Nephron (organoid): ENCODE data around the gene TRIP11.

Experiments
- H3K27ac Mint-ChIP-seq, 3 experiments: 2 replicates each; pipeline ENCODE4 v1.8.0; 2020; ENCODE audit warnings: mixed read lengths in 3 of 3, mild to moderate bottlenecking in 2 of 3, moderate library complexity in 1 of 3
- H3K27me3 Mint-ChIP-seq: 2 replicates; pipeline ENCODE4 v1.8.0; 2021; ENCODE audit warnings: low read depth, mild to moderate bottlenecking, moderate library complexity, mixed read lengths
- H3K36me3 Mint-ChIP-seq: 2 replicates; pipeline ENCODE4 v1.8.0; 2020; ENCODE audit warnings: low read depth, mixed read lengths
- H3K4me1 Mint-ChIP-seq: 2 replicates; pipeline ENCODE4 v1.8.0; 2020; ENCODE audit warnings: mixed read lengths
- H3K4me3 Mint-ChIP-seq, 3 experiments: 2 replicates each; pipeline ENCODE4 v1.8.0; 2020; ENCODE audit warnings: mild to moderate bottlenecking in 3 of 3, mixed read lengths in 3 of 3, moderate library complexity in 2 of 3
- H3K9me3 Mint-ChIP-seq: 2 replicates; pipeline ENCODE4 v1.8.0; 2020; ENCODE audit warnings: mixed read lengths
- CTCF ChIP-seq, 3 experiments: fragments of 200-600 bp; sonication (generic); IDR thresholded peaks; one replicate each; pipeline ENCODE4 v1.5.0; 2021; ENCODE audit warnings: antibody characterized with exemption in 3 of 3; ENCODE audit not compliant: unreplicated experiment in 3 of 3

TRIP11 gene

GRCh38 chr14:91985008-91985407 is 54.9 kb downstream of the TRIP11 start:
- H3K4me1 Mint-ChIP-seq, result peaks cover 37% of the 10 kb centered on the region
- peaks cover 78% of the 10 kb centered on the region for H3K36me3 Mint-ChIP-seq
- peak overlapping the region; percentile 74 to 93 (median 88) for H3K27ac Mint-ChIP-seq
- peak overlapping the region in 1 of 3 experiments; percentile 16 for H3K4me3 Mint-ChIP-seq
- TF ChIP-seq CTCF (IDR thresholded peaks at IDR 0.05; ENCODE audit: unreplicated experiment in 3 of 3), result no peak
- H3K9me3 Mint-ChIP-seq, result peaks cover 5% of the 10 kb centered on the region
- no peaks in the 10 kb centered on the region for H3K27me3 Mint-ChIP-seq

DNA sequence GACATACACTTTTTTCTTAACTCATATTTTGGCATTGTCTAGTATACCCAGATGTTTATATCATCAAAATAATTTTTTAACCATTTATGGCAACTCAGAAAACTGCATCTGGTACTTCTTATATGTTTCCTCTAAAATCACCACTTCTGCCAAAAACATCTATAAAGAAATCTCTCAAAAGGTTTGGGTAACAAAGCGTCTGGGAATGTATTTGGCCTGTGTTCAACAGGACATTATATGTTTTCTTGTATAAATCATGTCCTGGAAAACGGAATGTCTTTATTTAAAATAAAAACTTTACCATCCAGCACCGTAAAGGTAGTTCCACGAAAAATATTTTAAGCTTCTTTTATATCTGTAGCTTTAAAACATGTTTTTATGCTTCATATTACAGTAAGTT is 56.3 kb downstream of the TRIP11 start:
- Mint-ChIP-seq H3K4me3 (no peak overlapping the region), H3K9me3 (peaks cover 5% of the 10 kb centered on the region), H3K36me3 (peaks cover 71% of the 10 kb centered on the region), H3K4me1 (peaks cover 37% of the 10 kb centered on the region), H3K27me3 (no peaks in the 10 kb centered on the region), H3K27ac (peak overlapping the region; percentile 66 to 94 (median 88))
- no peak for TF ChIP-seq CTCF (IDR thresholded peaks at IDR 0.05; ENCODE audit: unreplicated experiment in 3 of 3)

DNA sequence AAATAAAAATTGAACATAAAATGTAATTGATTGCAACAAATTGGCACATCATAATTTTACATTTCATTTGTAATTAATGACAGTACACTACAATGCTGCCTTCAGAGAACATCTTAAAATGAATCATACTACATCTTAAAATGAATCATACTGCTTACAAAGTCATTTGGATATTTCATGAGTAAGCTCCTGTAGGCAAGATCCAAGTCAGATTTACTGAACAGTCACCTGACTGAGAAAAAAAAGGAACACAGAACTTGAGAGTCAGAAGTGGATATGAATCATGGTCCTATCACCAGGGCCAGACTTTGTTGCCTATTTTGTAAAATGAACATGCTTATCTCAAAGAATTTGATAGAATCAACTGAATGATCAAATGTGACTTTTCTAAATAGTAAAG is 59.7 kb downstream of the TRIP11 start:
- H3K9me3 Mint-ChIP-seq, result peaks cover 5% of the 10 kb centered on the region
- no peak overlapping the region for H3K4me3 Mint-ChIP-seq
- peaks cover 68% of the 10 kb centered on the region for H3K36me3 Mint-ChIP-seq
- H3K4me1 Mint-ChIP-seq, result peaks cover 27% of the 10 kb centered on the region
- no peak for TF ChIP-seq CTCF (IDR thresholded peaks at IDR 0.05; ENCODE audit: unreplicated experiment in 3 of 3)
- peak overlapping the region in 1 of 3 experiments; percentile 20 for H3K27ac Mint-ChIP-seq
- no peaks in the 10 kb centered on the region for H3K27me3 Mint-ChIP-seq

GRCh38 chr14:91977884-91978283 is 62.0 kb downstream of the TRIP11 start:
- Mint-ChIP-seq H3K4me1 (peaks cover 9% of the 10 kb centered on the region), H3K4me3 (no peak overlapping the region), H3K36me3 (peaks cover 59% of the 10 kb centered on the region), H3K9me3 (peaks cover 2% of the 10 kb centered on the region), H3K27ac (no peak overlapping the region), H3K27me3 (no peaks in the 10 kb centered on the region)
- no peak for TF ChIP-seq CTCF (IDR thresholded peaks at IDR 0.05; ENCODE audit: unreplicated experiment in 3 of 3)

DNA sequence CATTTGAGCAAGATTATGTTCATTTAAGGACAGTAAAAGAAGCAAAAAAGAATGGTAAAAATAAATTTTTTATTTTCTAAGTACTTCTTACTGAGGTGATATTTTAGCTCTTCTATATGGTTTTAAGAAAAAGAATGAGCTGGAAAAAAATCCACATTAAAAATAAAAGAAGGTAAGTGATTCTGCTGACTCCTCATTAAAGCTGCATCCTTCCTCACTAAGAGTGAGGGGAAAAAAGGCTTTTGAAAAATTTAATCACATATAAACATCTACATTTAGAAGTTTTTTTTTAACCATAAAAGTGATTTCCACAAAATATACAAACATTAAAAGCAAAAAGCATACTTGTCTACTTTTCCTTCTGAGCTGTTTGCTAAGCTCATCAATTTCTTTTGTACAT is 64.1 kb downstream of the TRIP11 start:
- no peaks in the 10 kb centered on the region for H3K9me3 Mint-ChIP-seq
- H3K27me3 Mint-ChIP-seq, result no peaks in the 10 kb centered on the region
- peaks cover 9% of the 10 kb centered on the region for H3K4me1 Mint-ChIP-seq
- H3K36me3 Mint-ChIP-seq, result peaks cover 62% of the 10 kb centered on the region
- TF ChIP-seq CTCF (IDR thresholded peaks at IDR 0.05; ENCODE audit: unreplicated experiment in 3 of 3), result no peak
- H3K4me3 Mint-ChIP-seq, result no peak overlapping the region
- H3K27ac Mint-ChIP-seq, result no peak overlapping the region

DNA sequence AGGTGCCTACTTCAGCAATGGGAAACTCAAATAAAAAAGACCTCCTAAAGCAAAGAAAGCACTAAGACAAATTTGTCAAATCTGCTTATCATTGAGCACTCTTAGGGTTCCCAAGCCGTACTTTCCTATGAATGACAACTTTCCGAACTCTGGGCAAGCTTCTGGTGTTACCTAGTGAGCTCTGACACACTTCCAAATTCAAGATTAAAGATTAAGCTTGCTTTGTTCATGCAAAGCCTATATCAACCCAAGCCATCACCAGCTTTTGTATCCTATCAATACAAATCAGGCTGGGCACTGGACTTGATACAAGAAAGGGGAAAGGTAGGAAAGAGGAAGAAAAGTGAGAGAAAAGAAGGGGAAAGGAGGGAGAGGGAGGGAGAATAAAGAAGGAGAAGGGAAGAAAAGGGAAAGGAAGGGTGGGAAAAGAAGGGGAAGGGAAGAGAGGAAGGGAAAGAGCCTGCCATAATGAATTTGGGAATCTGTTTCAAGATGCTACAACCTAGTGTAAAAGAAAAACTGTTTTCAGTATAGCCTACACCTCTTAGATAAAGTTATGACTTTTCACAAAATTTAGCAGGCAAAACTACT is 68.6 kb downstream of the TRIP11 start:
- H3K36me3 Mint-ChIP-seq, result peaks cover 54% of the 10 kb centered on the region
- H3K4me3 Mint-ChIP-seq, result no peak overlapping the region
- H3K27ac Mint-ChIP-seq, result no peak overlapping the region
- H3K9me3 Mint-ChIP-seq, result no peaks in the 10 kb centered on the region
- H3K27me3 Mint-ChIP-seq, result no peaks in the 10 kb centered on the region
- TF ChIP-seq CTCF (IDR thresholded peaks at IDR 0.05; ENCODE audit: unreplicated experiment in 3 of 3), result no peak
- H3K4me1 Mint-ChIP-seq, result peaks cover 1% of the 10 kb centered on the region
